NT2/D1 (cell line): ENCODE measurements around the gene ALG9.

ENCODE experiments used
- DNase-seq: peaks from one replicate; pipeline ENCODE4 v3.0.0-alpha.2; 2011; ENCODE audit warnings: low read depth, low spot score
- H3K27me3 ChIP-seq: 2 replicates; pipeline ENCODE4 v1.6.0; 2011; ENCODE audit warnings: mild to moderate bottlenecking; ENCODE audit not compliant: insufficient read length, insufficient read depth
- H3K36me3 ChIP-seq: 2 replicates; pipeline ENCODE4 v1.6.1; 2011; ENCODE audit warnings: mild to moderate bottlenecking, low read length, mixed read lengths; ENCODE audit not compliant: insufficient read depth, insufficient read length
- H3K4me1 ChIP-seq: 2 replicates; pipeline ENCODE4 v1.5.1; 2011; ENCODE audit not compliant: insufficient read depth, insufficient read length
- H3K4me3 ChIP-seq: 2 replicates; pipeline ENCODE4 v1.5.1; 2011; ENCODE audit warnings: low read depth; ENCODE audit not compliant: insufficient read length
- H3K9ac ChIP-seq: 2 replicates; pipeline ENCODE4 v1.6.0; 2011; ENCODE audit warnings: low read depth; ENCODE audit not compliant: insufficient read length
- H3K9me3 ChIP-seq: 2 replicates; pipeline ENCODE4 v1.5.1; 2011; ENCODE audit warnings: mild to moderate bottlenecking, low read length; ENCODE audit not compliant: insufficient read depth
- SUZ12 ChIP-seq: IDR thresholded peaks from 2 replicates; pipeline ENCODE4 v1.6.1; 2011; ENCODE audit not compliant: insufficient read length, insufficient read depth; ENCODE audit errors: extremely low read depth
- YY1 ChIP-seq: IDR thresholded peaks from 2 replicates; pipeline ENCODE4 v1.6.1; 2011; ENCODE audit not compliant: insufficient read length, insufficient read depth
- ZNF274 ChIP-seq: IDR thresholded peaks from 2 replicates; pipeline ENCODE4 v1.6.1; 2011; ENCODE audit warnings: mild to moderate bottlenecking, low read depth, low read length

ALG9 gene

GRCh38 chr11:111913031-111913861 lies 41.9 kb upstream of the ALG9 start:
- no peaks in the 10 kb centered on the region for H3K27me3 ChIP-seq
- DNase-seq: no peak
- H3K9ac ChIP-seq: no peak overlapping the region
- TF ChIP-seq SUZ12 (no peak), ZNF274 (no peak), YY1 (no peak)
- no peaks in the 10 kb centered on the region for H3K9me3 ChIP-seq
- no peak overlapping the region for H3K4me3 ChIP-seq
- peaks cover 8% of the 10 kb centered on the region for H3K4me1 ChIP-seq
- H3K36me3 ChIP-seq: no peaks in the 10 kb centered on the region

GRCh38 chr11:111912535-111912934 lies 41.2 kb upstream of the ALG9 start, which contains the start of gene HSPB2:
HSPB2 (plus strand) TSS chr11:111912734; CDS start chr11:111912830, 96 bp downstream.
- no peaks in the 10 kb centered on the region for H3K27me3 ChIP-seq

GRCh38 chr11:111911563-111912401 lies 40.4 kb upstream of the ALG9 start, which contains the start of gene CRYAB:
CRYAB (minus strand) TSS chr11:111911770; CDS start chr11:111911724, 46 bp downstream.
- Histone ChIP-seq H3K4me3 (no peak within 1 kb of the TSS), H3K9ac (peak within 1 kb of the TSS; percentile 23), H3K27me3 (no peaks in the 10 kb centered on the region), H3K9me3 (no peaks in the 10 kb centered on the region), H3K4me1 (peaks cover 8% of the 10 kb centered on the region), H3K36me3 (no peaks in the 10 kb centered on the region)
- TF ChIP-seq YY1 (no peak), SUZ12 (no peak), ZNF274 (no peak)
- DNase-seq: no peak

More at GRCh38 chr11:111912535-111912934, 41.2 kb upstream of the ALG9 start, which contains the start of gene HSPB2:
- no peak for DNase-seq
- no peaks in the 10 kb centered on the region for H3K36me3 ChIP-seq
- H3K4me3 ChIP-seq: no peak within 1 kb of the TSS
- H3K9ac ChIP-seq: peak within 1 kb of the TSS; percentile 23
- peaks cover 8% of the 10 kb centered on the region for H3K4me1 ChIP-seq
- no peaks in the 10 kb centered on the region for H3K9me3 ChIP-seq
- no peak for TF ChIP-seq ZNF274
- TF ChIP-seq SUZ12: no peak
- no peak for TF ChIP-seq YY1

GRCh38 chr11:111910676-111911562 lies 39.5 kb upstream of the ALG9 start:
- no peak for TF ChIP-seq ZNF274
- TF ChIP-seq SUZ12: no peak
- TF ChIP-seq YY1: no peak
- Histone ChIP-seq H3K4me1 (peaks cover 8% of the 10 kb centered on the region), H3K9me3 (no peaks in the 10 kb centered on the region), H3K27me3 (no peaks in the 10 kb centered on the region), H3K4me3 (no peak overlapping the region), H3K9ac (no peak overlapping the region), H3K36me3 (no peaks in the 10 kb centered on the region)
- DNase-seq: no peak

- no peaks in the 10 kb centered on the region for H3K27me3 ChIP-seq
- no peak for DNase-seq
- no peak for TF ChIP-seq ZNF274
- H3K4me1 ChIP-seq: peaks cover 8% of the 10 kb centered on the region
- no peak overlapping the region for H3K4me3 ChIP-seq
- H3K9ac ChIP-seq: no peak overlapping the region
- H3K9me3 ChIP-seq: no peaks in the 10 kb centered on the region; the same call in 1 of the 2 replicates
- no peaks in the 10 kb centered on the region for H3K36me3 ChIP-seq
Measured at GRCh38 chr11:111909378-111909777, 38.0 kb upstream of the ALG9 start.

- H3K27me3 ChIP-seq: no peaks in the 10 kb centered on the region
- no peaks in the 10 kb centered on the region for H3K36me3 ChIP-seq
- no peak for DNase-seq
Measured at GRCh38 chr11:111908639-111909305, 37.4 kb upstream of the ALG9 start.

More at GRCh38 chr11:111908639-111909305, 37.4 kb upstream of the ALG9 start:
- Histone ChIP-seq H3K4me1 (peaks cover 8% of the 10 kb centered on the region), H3K4me3 (no peak overlapping the region), H3K9ac (no peak overlapping the region), H3K9me3 (no peaks in the 10 kb centered on the region; the same call in 1 of the 2 replicates)
- TF ChIP-seq ZNF274 (no peak), YY1 (no peak)
